ENCODE results near the gene SERP2. TPM values are rescaled to one million over a fixed set of nuclear protein-coding genes. Genes with fewer than 3 reads are reported as not detected.

The SERP2 gene
- total and polyA plus RNA-seq, 10 of the 15 experiments (the other 5 are each of a cell fraction or from before 2014, with no cell fraction given), result not detected

GRCh38 chr13:44352202-44352601, 21.4 kb upstream of the SERP2 start (continued):
- TF ChIP-seq PRDM15 (CRISPR knock-in tag; IDR thresholded peaks at IDR 0.05) (no peak), NR2F1 (conservative IDR thresholded peaks at IDR 0.05) (no peak), SREBF1 (IDR thresholded peaks at IDR 0.05; ENCODE audit: low read length) (no peak), SUZ12 (IDR thresholded peaks at IDR 0.05; ENCODE audit: unreplicated experiment) (no peak)

GRCh38 chr13:44352671-44353070, 21.0 kb upstream of the SERP2 start:
- CTCF ChIA-PET, result interaction anchor here (1.2 kb wide), 1 partner anchor 47 kb away, joined by 3 read pairs; no protein-coding TSS in a partner anchor
- H3K9ac ChIP-seq (ENCODE audit: control insufficient read depth, insufficient read depth, low read length), result no peak overlapping the region
- DNase-seq (ENCODE audit: low read depth, low spot score) (no peak), ATAC-seq (no peak), FAIRE-seq (no peak)
- no peak overlapping the region for H3K27ac ChIP-seq (ENCODE audit: control insufficient read depth, insufficient read depth)
- BruUV-seq (replicated peaks), result no TSS peak
- TF ChIP-seq POLR2AphosphoS5 (IDR thresholded peaks at IDR 0.05; ENCODE audit: low read length) (no peak), ZNF274 (IDR thresholded peaks at IDR 0.05; ENCODE audit: insufficient read depth, insufficient read length) (no peak), SKIL (IDR thresholded peaks at IDR 0.05; ENCODE audit: low read depth, poor library complexity, severe bottlenecking) (no peak), CHD4 (IDR thresholded peaks at IDR 0.05) (no peak), MTA3 (IDR thresholded peaks at IDR 0.05; ENCODE audit: borderline replicate concordance, low read length) (no peak), ZZZ3 (IDR thresholded peaks at IDR 0.05; ENCODE audit: control insufficient read depth, insufficient read length, low read depth) (no peak), ZSCAN29 (IDR thresholded peaks at IDR 0.05) (no peak)
- H3K36me3 ChIP-seq (ENCODE audit: control insufficient read depth in 2 of 2, insufficient read depth in 2 of 2, low read length in 1 of 2), result no peaks in the 10 kb centered on the region
- H3K4me3 ChIP-seq, result no peak overlapping the region
- SMC1A ChIA-PET (ENCODE audit: uncharacterized antibody, unreplicated experiment), result no interaction called here
- intact Hi-C loops (cut with micrococcal nuclease; ENCODE audit: unreplicated experiment), result no loop called here
- H3K79me2 ChIP-seq (ENCODE audit: control insufficient read depth, insufficient read depth, low read length), result no peaks in the 10 kb centered on the region
- in situ Hi-C loops (cut with MboI), result no loop called here
- H3K9me3 ChIP-seq (replicated peaks; ENCODE audit: control insufficient read depth, insufficient read depth, low read length), result no peaks in the 10 kb centered on the region
- no peaks in the 10 kb centered on the region for H3K27me3 ChIP-seq (replicated peaks in 1 of 2; ENCODE audit: control insufficient read depth in 2 of 2, insufficient read depth in 2 of 2, low read length in 1 of 2)
- 38% methylated on average over 2 of the region's 2 CpGs for WGBS (ENCODE audit: insufficient coverage, insufficient replicate concordance, low lambda C conversion rate, missing lambda C conversion rate)
- POLR2A ChIA-PET, result no interaction called here
- H4K20me1 ChIP-seq (ENCODE audit: control insufficient read depth, insufficient read depth), result no peaks in the 10 kb centered on the region
- no peaks in the 10 kb centered on the region for H3K4me1 ChIP-seq (ENCODE audit: control insufficient read depth, insufficient read depth, low read length)
- RAD21 ChIA-PET (ENCODE audit: unreplicated experiment), result no interaction called here
- no peak overlapping the region for H2AFZ ChIP-seq (ENCODE audit: control insufficient read depth, low read depth, low read length)
- no peak overlapping the region for H3K4me2 ChIP-seq (ENCODE audit: control insufficient read depth, insufficient read depth)

All from GM12878 (cell line).